NCI-H69 (cell line): ENCODE data around the gene EYA4.

Experiments
- DNase-seq: peaks from one replicate; lab custom pipeline; 2025; lab: John Stamatoyannopoulos, UW

The EYA4 gene

DNA sequence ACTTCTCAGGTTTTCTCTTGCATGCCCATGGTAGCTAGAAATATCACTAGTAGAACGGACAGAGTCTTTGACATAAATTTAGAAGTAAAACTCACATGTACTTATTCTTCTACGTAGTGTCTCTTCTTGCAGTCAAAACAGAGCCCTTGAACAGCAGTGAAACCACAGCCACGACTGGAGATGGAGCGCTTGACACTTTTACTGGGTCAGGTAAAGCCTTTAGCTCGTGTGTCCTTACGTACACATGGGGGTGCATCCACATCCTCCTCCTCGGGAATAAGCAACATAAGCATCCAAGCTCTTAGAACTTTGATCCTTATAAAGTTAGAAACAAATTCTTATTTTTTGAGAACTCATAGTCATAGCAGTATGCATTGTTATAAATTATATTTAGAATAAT, 215.3 kb downstream of the EYA4 start:
- no peak for DNase-seq

GRCh38 chr6:133456944-133457343, 215.8 kb downstream of the EYA4 start:
- no peak for DNase-seq

DNA sequence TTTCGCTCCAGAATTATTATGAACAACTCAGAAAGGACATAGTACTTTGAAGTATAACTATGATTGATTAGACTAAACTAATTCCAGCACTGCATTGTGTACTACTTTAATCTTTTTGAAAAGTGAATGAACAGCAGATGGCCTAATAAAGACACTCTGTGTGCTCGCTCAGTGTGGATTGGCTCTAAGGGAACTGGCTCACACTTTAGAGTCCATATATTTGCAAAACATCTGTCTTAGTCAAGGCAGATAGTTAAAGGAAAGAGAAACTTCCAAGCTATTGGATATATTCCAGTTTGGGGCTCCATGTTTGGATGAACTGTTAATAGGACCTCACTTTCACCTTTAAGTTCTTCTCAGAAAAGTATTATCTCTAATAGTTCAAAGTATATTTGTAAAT, 218.9 kb downstream of the EYA4 start:
- no peak for DNase-seq

DNA sequence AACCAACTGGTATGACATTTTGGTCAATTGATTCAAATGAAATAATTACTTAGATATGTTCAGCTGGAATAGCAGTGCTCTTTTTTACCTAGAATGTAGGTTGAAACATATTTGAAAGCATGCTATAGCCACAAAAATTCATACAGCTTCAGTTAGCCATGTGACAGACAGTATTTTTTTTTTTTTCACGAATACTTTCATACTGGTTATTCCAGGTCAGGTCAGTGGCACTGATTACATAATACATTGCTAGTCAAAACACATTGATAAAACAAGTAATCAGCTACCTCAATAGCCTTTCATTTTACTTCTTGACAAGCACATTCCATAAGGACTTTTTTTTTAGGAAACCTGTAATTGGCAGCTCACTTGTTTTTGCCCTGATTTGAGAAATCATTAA, 222.6 kb downstream of the EYA4 start:
- DNase-seq, result no peak

GRCh38 chr6:133466680-133467079, 225.5 kb downstream of the EYA4 start:
- no peak for DNase-seq

DNA sequence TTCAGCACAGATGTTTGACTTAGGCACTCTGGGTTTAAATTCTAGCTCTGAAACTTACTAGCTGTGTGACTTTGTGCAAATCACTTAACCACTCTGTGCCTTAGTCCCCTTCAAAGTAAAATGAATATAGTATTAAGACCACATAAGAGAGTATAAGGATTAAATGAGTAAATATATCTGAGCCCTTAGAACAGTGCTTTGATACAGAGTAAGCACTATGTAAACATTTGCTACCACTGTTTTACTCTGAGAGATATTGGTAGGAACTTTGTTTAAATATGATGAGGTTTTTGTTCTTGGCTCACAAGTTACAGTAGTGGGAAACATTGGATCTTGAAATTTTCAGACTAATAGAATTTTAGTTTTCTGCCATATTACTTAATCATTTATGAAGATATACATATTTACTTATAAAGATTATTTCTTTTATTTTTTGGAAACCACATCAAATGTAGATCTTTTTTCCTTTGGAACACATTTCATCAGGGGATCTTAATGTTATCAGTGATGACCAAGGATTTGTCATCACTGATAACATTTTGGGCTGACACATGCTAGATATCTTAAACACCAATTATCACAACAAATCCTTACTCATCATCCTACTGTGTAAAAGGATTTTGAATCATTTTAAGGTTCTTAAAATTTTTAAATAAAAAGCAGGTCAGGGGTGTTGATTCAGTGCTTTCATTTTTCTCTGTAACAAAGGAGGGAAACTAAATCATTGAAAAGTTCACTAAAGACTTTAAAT, 226.2 kb downstream of the EYA4 start:
- DNase-seq, result no peak

- DNase-seq, result no peak
Measured at GRCh38 chr6:133467982-133468380, 226.8 kb downstream of the EYA4 start.

DNA sequence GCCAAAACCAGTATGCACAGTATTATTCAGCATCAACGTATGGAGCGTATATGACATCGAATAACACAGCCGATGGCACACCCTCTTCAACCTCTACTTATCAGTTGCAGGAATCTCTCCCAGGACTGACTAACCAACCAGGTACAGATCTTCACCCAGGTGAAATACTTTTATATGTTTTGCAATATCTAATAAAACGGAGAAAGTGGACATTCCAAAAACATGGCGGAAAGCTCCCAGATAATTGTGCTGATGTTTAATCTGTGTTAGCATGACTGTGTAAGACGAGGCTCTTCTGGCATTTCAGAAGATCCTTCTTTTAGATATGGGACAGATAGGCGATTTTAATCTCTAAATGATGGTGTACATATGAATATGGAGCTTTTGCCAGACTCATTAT, 227.4 kb downstream of the EYA4 start:
- DNase-seq, result no peak

DNA sequence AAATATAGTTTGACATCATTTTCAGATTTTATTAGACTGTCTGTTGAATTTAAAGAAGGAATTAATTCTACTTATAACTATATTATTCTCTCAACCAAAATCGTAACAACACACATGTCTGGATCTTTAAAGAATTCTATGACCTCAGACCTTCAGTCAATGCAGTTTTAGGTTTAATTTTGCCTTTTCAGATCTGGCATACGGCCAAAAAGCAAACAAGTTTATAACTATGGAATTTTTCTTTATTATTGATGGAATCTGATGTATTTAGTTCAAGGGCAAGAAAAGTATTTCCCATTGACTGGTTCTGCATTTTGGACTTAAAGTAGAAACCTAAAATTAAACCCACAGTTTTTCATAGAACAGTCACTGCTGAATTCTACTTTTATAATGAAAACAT, 233.4 kb downstream of the EYA4 start:
- DNase-seq, result no peak

DNA sequence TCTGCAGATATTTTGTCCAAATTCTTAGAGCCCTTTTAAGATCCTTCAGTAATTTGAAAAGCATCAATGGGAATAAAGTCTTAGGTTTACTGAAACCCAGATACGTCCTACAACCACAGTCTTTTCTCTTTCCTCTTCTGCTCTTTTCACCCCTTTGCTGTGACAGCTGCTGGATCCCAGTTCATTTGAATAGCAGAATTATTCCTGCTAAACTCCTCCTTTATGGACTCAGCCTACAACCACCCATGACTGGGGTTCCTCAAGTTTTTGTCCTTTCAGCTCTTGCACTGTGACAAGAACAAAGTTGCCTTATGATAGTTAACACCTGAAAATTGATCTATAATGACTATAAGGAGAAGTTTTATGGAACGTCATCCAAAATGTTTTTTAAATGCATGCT, 237.5 kb downstream of the EYA4 start:
- no peak for DNase-seq

GRCh38 chr6:133487174-133487573, 246.0 kb downstream of the EYA4 start:
- DNase-seq, result no peak

DNA sequence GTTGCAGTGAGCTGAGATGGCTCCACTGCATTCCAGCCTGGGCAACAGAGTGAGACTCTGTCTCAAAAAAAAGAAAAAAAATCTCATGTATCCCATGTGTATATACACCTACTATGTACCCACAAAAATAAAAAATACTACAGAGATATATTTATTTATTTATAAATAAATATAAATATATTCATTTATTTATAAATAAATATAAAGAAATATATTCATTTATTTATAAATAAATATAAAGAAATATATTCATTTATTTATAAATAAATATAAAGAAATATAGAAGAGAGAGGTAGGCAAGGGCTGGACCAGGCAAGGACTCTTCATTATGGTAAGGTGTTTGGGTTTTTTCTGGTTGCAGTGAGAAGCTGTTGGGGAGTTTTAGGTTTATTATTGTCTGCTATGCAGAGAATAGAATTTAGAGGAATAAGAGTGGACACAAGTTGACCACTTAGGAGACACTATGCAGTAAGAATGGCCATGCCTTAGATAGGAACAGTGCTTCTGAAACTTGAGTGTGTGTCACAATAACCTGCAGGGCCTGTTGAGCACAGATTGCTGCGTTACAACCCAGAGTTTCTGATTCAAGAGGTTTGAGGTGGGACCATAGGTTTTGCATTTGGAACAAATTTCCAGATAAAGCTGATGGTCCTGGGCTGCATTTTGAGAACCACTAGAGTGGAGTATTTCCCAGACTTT, 254.2 kb downstream of the EYA4 start:
- no peak for DNase-seq

DNA sequence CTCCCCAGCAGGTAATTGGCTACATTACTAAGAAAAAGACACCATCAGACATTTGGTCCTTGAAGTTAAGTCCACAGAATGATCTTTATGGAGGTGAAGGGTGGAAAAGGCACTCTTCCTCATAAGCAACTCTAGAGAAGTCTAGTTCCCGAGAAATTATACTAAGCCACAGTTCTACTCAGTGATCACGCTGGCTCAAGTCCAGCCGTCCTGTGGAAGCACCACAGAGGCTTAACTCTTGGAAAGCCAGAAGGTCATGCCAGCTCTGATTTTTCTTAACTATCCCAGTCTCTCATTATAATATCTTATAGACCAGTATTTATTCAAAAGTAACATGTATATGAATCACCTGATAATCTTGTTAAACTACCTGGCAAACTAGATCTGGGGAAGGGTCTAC, 258.5 kb downstream of the EYA4 start:
- DNase-seq, result no peak

DNA sequence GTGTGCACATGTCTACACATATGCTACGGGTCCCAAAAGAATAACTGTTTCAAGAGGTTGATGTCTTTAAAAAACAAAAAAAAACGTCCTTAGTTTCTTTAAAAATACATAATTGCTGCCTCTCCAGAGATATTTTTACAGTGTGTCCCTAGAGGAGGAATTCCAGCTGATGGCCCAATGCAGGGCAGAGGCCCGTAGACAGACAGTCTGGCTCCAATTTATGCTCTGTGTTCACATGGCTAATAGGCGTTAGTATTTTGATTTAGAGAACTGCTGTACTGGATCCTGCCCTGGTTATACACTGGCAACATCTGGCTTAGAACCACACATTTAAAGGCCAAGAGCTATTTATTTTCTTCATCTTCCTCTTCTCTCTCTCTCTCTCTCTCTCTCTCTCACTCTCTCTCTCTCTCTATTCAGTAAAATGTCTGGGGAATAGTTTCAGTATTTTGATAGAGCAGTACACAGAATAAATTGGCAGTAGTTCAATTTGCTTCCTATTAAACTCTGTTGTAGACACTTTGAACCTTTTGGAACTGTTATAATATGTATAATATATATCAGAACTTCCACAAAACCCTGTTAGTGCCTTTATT, 260.6 kb downstream of the EYA4 start:
- no peak for DNase-seq

- DNase-seq, result no peak
Measured at GRCh38 chr6:133502441-133503335, 261.5 kb downstream of the EYA4 start.

DNA sequence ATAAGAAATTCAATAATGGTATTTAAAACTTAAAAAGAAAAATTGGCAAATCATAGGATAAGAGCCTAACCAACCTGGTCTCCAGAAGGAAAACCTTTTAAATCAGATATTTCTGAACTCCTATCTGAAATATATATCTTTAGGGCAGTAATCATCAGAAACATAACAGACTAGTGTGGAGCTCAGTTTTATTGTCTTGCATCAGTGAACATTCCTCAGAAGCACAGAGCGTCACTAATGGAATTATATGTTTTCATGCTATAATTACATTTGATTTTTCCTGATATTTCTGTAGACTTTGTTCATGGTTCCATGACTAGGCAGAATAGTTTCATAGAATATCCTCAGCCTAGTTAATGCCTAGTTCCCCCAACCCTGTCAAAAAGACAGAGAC, 262.2 kb downstream of the EYA4 start:
- DNase-seq, result no peak

- DNase-seq, result no peak
Measured at GRCh38 chr6:133504158-133504557, 263.0 kb downstream of the EYA4 start.

- no peak for DNase-seq
Measured at GRCh38 chr6:133504761-133505160, 263.6 kb downstream of the EYA4 start.

DNA sequence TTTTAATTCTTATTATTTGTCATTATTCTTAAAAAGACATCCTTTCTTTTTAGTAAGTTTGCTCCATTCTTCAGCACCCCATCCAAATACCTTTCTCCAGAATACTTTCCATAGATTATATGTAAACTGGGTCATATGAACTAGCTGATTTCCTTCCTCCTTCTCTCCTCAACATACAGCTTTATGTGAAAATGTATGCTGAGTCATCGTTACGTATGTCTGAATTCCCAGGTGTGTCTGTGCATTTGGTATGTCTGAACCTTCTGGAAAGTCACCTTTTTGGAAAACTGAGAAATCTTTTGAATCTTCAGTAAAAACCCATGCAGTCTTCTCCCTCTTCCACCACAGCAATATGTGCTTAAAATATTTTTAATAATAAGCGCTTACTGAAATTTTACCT, 264.5 kb downstream of the EYA4 start:
- DNase-seq, result no peak

GRCh38 chr6:133512410-133513016, 271.4 kb downstream of the EYA4 start:
- DNase-seq, result peak; percentile 46

GRCh38 chr6:133523816-133524215, 282.7 kb downstream of the EYA4 start:
- DNase-seq, result no peak

- DNase-seq, result no peak
Measured at GRCh38 chr6:133526436-133526835, 285.3 kb downstream of the EYA4 start.
